Caco-2 (cell line): ENCODE results near the gene SLC2A11. TPM values are rescaled to one million over a fixed set of nuclear protein-coding genes. Genes with fewer than 3 reads are reported as not detected.

ENCODE experiments used
- BruUV-seq: library from RNA; stranded (reverse); fragments of 400-500 nt; replicated peaks from 2 replicates; lab custom pipeline; 2021; lab: Mats Ljungman, UMichigan
- CTCF ChIA-PET: fragments of 300-600 bp; sonication (Branson Sonifier 250); formaldehyde crosslinking; loops from one replicate; lab custom pipeline; 2022; ENCODE audit warnings: antibody characterized with exemption; lab: Charles Lee
- POLR2A ChIA-PET: fragments of 300-600 bp; sonication (Branson Sonifier 250); formaldehyde crosslinking; loops from one replicate; lab custom pipeline; 2022; ENCODE audit warnings: antibody characterized with exemption; lab: Charles Lee
- DNase-seq, 2 experiments: peaks; one replicate each; pipeline versions ENCODE4 v3.0.0 to v3.0.0-alpha.2; 2020 to 2022
- H3K27me3 ChIP-seq: replicated peaks from 2 replicates; pipeline ENCODE4 v1.6.0; 2011; ENCODE audit warnings: low read length; ENCODE audit not compliant: control insufficient read depth, insufficient read depth
- H3K36me3 ChIP-seq: 2 replicates; pipeline ENCODE4 v1.5.1; 2011; ENCODE audit warnings: low read length; ENCODE audit not compliant: control insufficient read depth, insufficient read depth
- H3K4me1 ChIP-seq: fragments of 250-450 bp; sonication (Bioruptor Pico); 2 replicates; pipeline ENCODE4 v1.5.1; 2020; ENCODE audit warnings: mild to moderate bottlenecking
- H3K4me3 ChIP-seq: 2 replicates; pipeline ENCODE4 v1.5.1; 2011; ENCODE audit warnings: low read depth, mild to moderate bottlenecking, control low read depth, low read length
- H3K9me3 ChIP-seq: fragments of 250-450 bp; sonication (Bioruptor Pico); 2 replicates; pipeline ENCODE4 v1.5.1; 2020; ENCODE audit warnings: mild to moderate bottlenecking, moderate library complexity
- H3K27ac Mint-ChIP-seq: one replicate; pipeline ENCODE4 v1.8.0; 2022; ENCODE audit warnings: mixed read lengths; ENCODE audit not compliant: unreplicated experiment
- H3K27me3 Mint-ChIP-seq: one replicate; pipeline ENCODE4 v1.8.0; 2022; ENCODE audit warnings: mixed read lengths; ENCODE audit not compliant: insufficient read depth, unreplicated experiment
- H3K36me3 Mint-ChIP-seq: one replicate; pipeline ENCODE4 v1.8.0; 2022; ENCODE audit warnings: mild to moderate bottlenecking, mixed read lengths; ENCODE audit not compliant: insufficient read depth, unreplicated experiment
- H3K4me1 Mint-ChIP-seq: one replicate; pipeline ENCODE4 v1.8.0; 2022; ENCODE audit warnings: low read depth, mixed read lengths; ENCODE audit not compliant: unreplicated experiment
- H3K4me3 Mint-ChIP-seq: one replicate; pipeline ENCODE4 v1.8.0; 2022; ENCODE audit warnings: mild to moderate bottlenecking, moderate library complexity, mixed read lengths; ENCODE audit not compliant: unreplicated experiment
- H3K9me3 Mint-ChIP-seq: one replicate; pipeline ENCODE4 v1.8.0; 2022; ENCODE audit warnings: mixed read lengths; ENCODE audit not compliant: unreplicated experiment
- intact Hi-C: fragments of 100-400 bp; cut with micrococcal nuclease; formaldehyde crosslinking; loops from one replicate; pipeline ENCODE4 v1.10.0; 2022; ENCODE audit not compliant: unreplicated experiment
- total RNA-seq: library from RNA; stranded (reverse); gene quantifications from 2 replicates; pipeline ENCODE4 v1.2.3, GENCODE V29; 2022
- TF ChIP-seq, protein P1 (sequence below), 2 experiments: fragments of 200-600 bp in 1 of 2; IDR thresholded peaks; 1 replicate in 1 of 2; 2 replicates in 1 of 2; pipeline versions ENCODE4 v1.5.1 to v1.8.0; 2011 to 2022; ENCODE audit warnings: antibody characterized with exemption in 1 of 2, control low read depth in 1 of 2, inconsistent platforms in 1 of 2, low read depth in 1 of 2, low read length in 1 of 2, mild to moderate bottlenecking in 1 of 2, moderate library complexity in 1 of 2; ENCODE audit not compliant: insufficient read depth in 1 of 2, severe bottlenecking in 1 of 2, unreplicated experiment in 1 of 2

Gene SLC2A11
- total RNA-seq, 1 experiment from 2014 or later: 32.4 TPM

GRCh38 chr22:23878219-23878618 is 20.5 kb downstream of the SLC2A11 start:
- no peaks in the 10 kb centered on the region for H3K4me1 ChIP-seq
- ChIA-PET CTCF (no interaction called here), POLR2A (no interaction called here)
- Mint-ChIP-seq H3K27ac (no peak overlapping the region), H3K36me3 (peaks cover 17% of the 10 kb centered on the region), H3K9me3 (no peaks in the 10 kb centered on the region), H3K4me1 (no peaks in the 10 kb centered on the region), H3K27me3 (no peaks in the 10 kb centered on the region), H3K4me3 (no peak overlapping the region)
- no peak for DNase-seq
- TF ChIP-seq, protein P1, sequence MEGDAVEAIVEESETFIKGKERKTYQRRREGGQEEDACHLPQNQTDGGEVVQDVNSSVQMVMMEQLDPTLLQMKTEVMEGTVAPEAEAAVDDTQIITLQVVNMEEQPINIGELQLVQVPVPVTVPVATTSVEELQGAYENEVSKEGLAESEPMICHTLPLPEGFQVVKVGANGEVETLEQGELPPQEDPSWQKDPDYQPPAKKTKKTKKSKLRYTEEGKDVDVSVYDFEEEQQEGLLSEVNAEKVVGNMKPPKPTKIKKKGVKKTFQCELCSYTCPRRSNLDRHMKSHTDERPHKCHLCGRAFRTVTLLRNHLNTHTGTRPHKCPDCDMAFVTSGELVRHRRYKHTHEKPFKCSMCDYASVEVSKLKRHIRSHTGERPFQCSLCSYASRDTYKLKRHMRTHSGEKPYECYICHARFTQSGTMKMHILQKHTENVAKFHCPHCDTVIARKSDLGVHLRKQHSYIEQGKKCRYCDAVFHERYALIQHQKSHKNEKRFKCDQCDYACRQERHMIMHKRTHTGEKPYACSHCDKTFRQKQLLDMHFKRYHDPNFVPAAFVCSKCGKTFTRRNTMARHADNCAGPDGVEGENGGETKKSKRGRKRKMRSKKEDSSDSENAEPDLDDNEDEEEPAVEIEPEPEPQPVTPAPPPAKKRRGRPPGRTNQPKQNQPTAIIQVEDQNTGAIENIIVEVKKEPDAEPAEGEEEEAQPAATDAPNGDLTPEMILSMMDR (IDR thresholded peaks at IDR 0.05; ENCODE audit: insufficient read depth in 1 of 2, low read depth in 1 of 2, low read length in 1 of 2, severe bottlenecking in 1 of 2, unreplicated experiment in 1 of 2): no peak
- no TSS peak for BruUV-seq
- H3K27me3 ChIP-seq: no peaks in the 10 kb centered on the region
- H3K4me3 ChIP-seq: no peak overlapping the region
- intact Hi-C loops: no loop called here
- H3K36me3 ChIP-seq: no peaks in the 10 kb centered on the region
- no peaks in the 10 kb centered on the region for H3K9me3 ChIP-seq

DNA sequence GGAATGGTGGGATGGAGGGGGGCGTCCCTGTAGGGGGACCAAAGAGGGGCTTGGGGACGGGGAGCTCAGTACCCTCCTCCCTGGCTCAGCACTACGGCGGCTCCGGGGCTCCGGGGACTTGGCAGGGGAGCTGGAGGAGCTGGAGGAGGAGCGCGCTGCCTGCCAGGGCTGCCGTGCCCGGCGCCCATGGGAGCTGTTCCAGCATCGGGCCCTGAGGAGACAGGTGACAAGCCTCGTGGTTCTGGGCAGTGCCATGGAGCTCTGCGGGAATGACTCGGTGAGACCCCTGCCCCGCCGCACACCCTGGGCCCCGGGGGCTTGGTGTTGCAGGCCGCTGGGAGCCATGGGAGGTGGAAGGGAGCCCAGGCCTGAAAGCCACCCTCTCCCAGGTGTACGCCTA is 24.7 kb downstream of the SLC2A11 start:
- intact Hi-C loops: no loop called here
- no TSS peak for BruUV-seq
- no peak overlapping the region for H3K4me3 Mint-ChIP-seq
- H3K36me3 Mint-ChIP-seq: peaks cover 11% of the 10 kb centered on the region
- Histone ChIP-seq H3K9me3 (no peaks in the 10 kb centered on the region), H3K4me1 (no peaks in the 10 kb centered on the region), H3K4me3 (no peak overlapping the region), H3K27me3 (no peaks in the 10 kb centered on the region), H3K36me3 (no peaks in the 10 kb centered on the region)
- ChIA-PET POLR2A (no interaction called here), CTCF (no interaction called here)
- TF ChIP-seq, protein P1 (IDR thresholded peaks at IDR 0.05; ENCODE audit: insufficient read depth in 1 of 2, low read depth in 1 of 2, low read length in 1 of 2, severe bottlenecking in 1 of 2, unreplicated experiment in 1 of 2): no peak
- no peak overlapping the region for H3K27ac Mint-ChIP-seq
- H3K27me3 Mint-ChIP-seq: no peaks in the 10 kb centered on the region
- no peaks in the 10 kb centered on the region for H3K4me1 Mint-ChIP-seq
- no peak for DNase-seq
- H3K9me3 Mint-ChIP-seq: no peaks in the 10 kb centered on the region

DNA sequence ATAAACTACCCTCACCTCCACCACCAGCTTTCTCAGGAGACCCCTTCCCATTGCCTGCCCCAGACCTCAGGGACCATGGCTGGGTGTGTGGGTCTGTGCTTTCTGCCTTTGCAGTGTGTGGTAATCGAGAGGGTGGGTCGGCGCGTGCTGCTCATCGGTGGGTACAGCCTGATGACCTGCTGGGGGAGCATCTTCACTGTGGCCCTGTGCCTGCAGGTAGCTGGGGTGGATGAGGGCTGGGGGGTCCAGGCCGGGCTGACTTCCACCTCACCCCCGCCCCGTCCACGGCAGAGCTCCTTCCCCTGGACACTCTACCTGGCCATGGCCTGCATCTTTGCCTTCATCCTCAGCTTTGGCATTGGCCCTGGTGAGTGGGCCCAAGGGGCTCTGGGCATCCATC is 26.0 kb downstream of the SLC2A11 start:
- TF ChIP-seq, protein P1 (IDR thresholded peaks at IDR 0.05; ENCODE audit: insufficient read depth in 1 of 2, low read depth in 1 of 2, low read length in 1 of 2, severe bottlenecking in 1 of 2, unreplicated experiment in 1 of 2): no peak
- no peaks in the 10 kb centered on the region for H3K27me3 ChIP-seq
- CTCF ChIA-PET: interaction anchor here (2.0 kb wide), 1 partner anchor 10 kb away, joined by 5 read pairs; the partner anchor contains the start of gene MIF
- H3K27ac Mint-ChIP-seq: no peak overlapping the region
- no peaks in the 10 kb centered on the region; the same call in 1 of the 2 replicates for H3K4me1 ChIP-seq
- no TSS peak for BruUV-seq
- H3K36me3 Mint-ChIP-seq: peaks cover 11% of the 10 kb centered on the region
- H3K36me3 ChIP-seq: no peaks in the 10 kb centered on the region
- POLR2A ChIA-PET: no interaction called here
- no peaks in the 10 kb centered on the region for H3K9me3 Mint-ChIP-seq
- H3K27me3 Mint-ChIP-seq: no peaks in the 10 kb centered on the region
- H3K9me3 ChIP-seq: no peaks in the 10 kb centered on the region
- H3K4me3 Mint-ChIP-seq: no peak overlapping the region
- H3K4me1 Mint-ChIP-seq: no peaks in the 10 kb centered on the region
- intact Hi-C loops: no loop called here
- H3K4me3 ChIP-seq: no peak overlapping the region
- DNase-seq: no peak
